H9 (cell line): ENCODE results near the gene BIRC6. TPM values are rescaled to one million over a fixed set of nuclear protein-coding genes. Genes with fewer than 3 reads are reported as not detected.

ENCODE experiments used
- DNase-seq: peaks from one replicate; pipeline ENCODE4 v3.0.0-alpha.2; 2017
- H2AFZ ChIP-seq: one replicate; pipeline ENCODE4 v1.6.1; 2013; ENCODE audit warnings: mild to moderate bottlenecking, low read length, control low read depth, moderate library complexity
- H2AK5ac ChIP-seq: 2 replicates; pipeline ENCODE4 v1.6.1; 2013; ENCODE audit warnings: low read length, control low read depth, mixed read lengths; ENCODE audit not compliant: insufficient read length
- H2BK120ac ChIP-seq: one replicate; pipeline ENCODE4 v1.6.1; 2013; ENCODE audit warnings: low read depth, mild to moderate bottlenecking, low read length, control low read depth, inconsistent platforms; ENCODE audit not compliant: poor library complexity, severe bottlenecking
- H2BK12ac ChIP-seq: 2 replicates; pipeline ENCODE4 v1.6.1; 2013; ENCODE audit warnings: low read length, control low read depth, mixed read lengths, low read depth; ENCODE audit not compliant: insufficient read length
- H2BK15ac ChIP-seq: 2 replicates; pipeline ENCODE4 v1.6.1; 2013; ENCODE audit warnings: low read depth, low read length, control low read depth
- H2BK20ac ChIP-seq: one replicate; pipeline ENCODE4 v1.6.1; 2013; ENCODE audit warnings: low read depth, mild to moderate bottlenecking, low read length, control low read depth, inconsistent platforms; ENCODE audit not compliant: poor library complexity, severe bottlenecking
- H2BK5ac ChIP-seq: 2 replicates; pipeline ENCODE4 v1.6.1; 2013; ENCODE audit warnings: low read length, control low read depth, mixed read lengths; ENCODE audit not compliant: insufficient read length
- H3K14ac ChIP-seq: 2 replicates; pipeline ENCODE4 v1.6.1; 2013; ENCODE audit warnings: low read length, control low read depth; ENCODE audit not compliant: insufficient read depth
- H3K18ac ChIP-seq: 2 replicates; pipeline ENCODE4 v1.6.1; 2013; ENCODE audit warnings: low read depth, mild to moderate bottlenecking, mixed read lengths, low read length, control low read depth; ENCODE audit not compliant: insufficient read length
- H3K23ac ChIP-seq: 2 replicates; pipeline ENCODE4 v1.6.1; 2013; ENCODE audit warnings: low read length, control low read depth, mixed read lengths, low read depth; ENCODE audit not compliant: insufficient read length
- H3K23me2 ChIP-seq: 2 replicates; pipeline ENCODE4 v1.6.1; 2013; ENCODE audit warnings: low read depth, mild to moderate bottlenecking, mixed read lengths, low read length, control low read depth; ENCODE audit not compliant: insufficient read length, poor library complexity, severe bottlenecking
- H3K27ac ChIP-seq: 2 replicates; pipeline ENCODE4 v1.5.1; 2013; ENCODE audit warnings: low read length, control low read depth, mixed read lengths, low read depth; ENCODE audit not compliant: insufficient read length
- H3K27me3 ChIP-seq: 2 replicates; pipeline ENCODE4 v1.6.1; 2013; ENCODE audit warnings: low read length, control low read depth, inconsistent platforms; ENCODE audit not compliant: insufficient read depth
- H3K4ac ChIP-seq: 2 replicates; pipeline ENCODE4 v1.6.1; 2013; ENCODE audit warnings: low read depth, mild to moderate bottlenecking, control low read depth, inconsistent platforms, low read length, moderate library complexity
- H3K4me1 ChIP-seq: 2 replicates; pipeline ENCODE4 v1.6.1; 2013; ENCODE audit warnings: low read length, control low read depth, inconsistent platforms; ENCODE audit not compliant: insufficient read depth
- H3K4me2 ChIP-seq: 2 replicates; pipeline ENCODE4 v1.6.1; 2013; ENCODE audit warnings: low read length, control low read depth, mixed read lengths; ENCODE audit not compliant: insufficient read length, insufficient read depth
- H3K56ac ChIP-seq: 2 replicates; pipeline ENCODE4 v1.6.1; 2013; ENCODE audit warnings: low read depth, mild to moderate bottlenecking, mixed read lengths, low read length, control low read depth; ENCODE audit not compliant: insufficient read length
- H3K79me1 ChIP-seq: 2 replicates; pipeline ENCODE4 v1.6.1; 2013; ENCODE audit warnings: low read depth, mild to moderate bottlenecking, moderate library complexity, low read length, control low read depth, inconsistent platforms; ENCODE audit not compliant: insufficient read depth, poor library complexity, severe bottlenecking
- H3K79me2 ChIP-seq: 2 replicates; pipeline ENCODE4 v1.6.1; 2013; ENCODE audit warnings: low read length, control low read depth, inconsistent platforms; ENCODE audit not compliant: insufficient read depth
- H3K9ac ChIP-seq: 2 replicates; pipeline ENCODE4 v1.6.1; 2013; ENCODE audit warnings: low read length, control low read depth, mixed read lengths; ENCODE audit not compliant: insufficient read length; ENCODE audit errors: extremely low read depth
- H3K9me3 ChIP-seq: one replicate; pipeline ENCODE4 v1.6.1; 2013; ENCODE audit warnings: low read depth, low read length, inconsistent platforms; ENCODE audit not compliant: control insufficient read depth
- H3T11ph ChIP-seq: one replicate; pipeline ENCODE4 v1.6.1; 2013; ENCODE audit warnings: mild to moderate bottlenecking, low read length, control low read depth, inconsistent platforms
- H4K20me1 ChIP-seq: one replicate; pipeline ENCODE4 v1.6.1; 2013; ENCODE audit not compliant: control insufficient read depth, insufficient read length, insufficient read depth
- H4K5ac ChIP-seq: 2 replicates; pipeline ENCODE4 v1.6.1; 2013; ENCODE audit warnings: low read depth, mild to moderate bottlenecking, mixed read lengths, low read length, control low read depth; ENCODE audit not compliant: insufficient read length
- H4K8ac ChIP-seq: replicated peaks from 2 replicates; pipeline ENCODE4 v1.6.1; 2013; ENCODE audit warnings: low read length, control low read depth, mixed read lengths, low read depth; ENCODE audit not compliant: insufficient read length
- H4K91ac ChIP-seq: 2 replicates; pipeline ENCODE4 v1.6.1; 2013; ENCODE audit warnings: low read depth, mild to moderate bottlenecking, moderate library complexity, mixed read lengths, low read length, control low read depth; ENCODE audit not compliant: insufficient read length
- H3K27ac Mint-ChIP-seq, 3 experiments: 2 replicates in 2 of 3; 3 replicates in 1 of 3; pipeline ENCODE4 v1.8.0; 2020 to 2021; ENCODE audit warnings: mixed read lengths in 3 of 3, mild to moderate bottlenecking in 1 of 3, moderate library complexity in 1 of 3
- H3K27me3 Mint-ChIP-seq: 2 replicates; pipeline ENCODE4 v1.8.0; 2021; ENCODE audit warnings: low read depth, mild to moderate bottlenecking, moderate library complexity, mixed read lengths
- H3K36me3 Mint-ChIP-seq, 3 experiments: 2 replicates in 2 of 3; 3 replicates in 1 of 3; pipeline ENCODE4 v1.8.0; 2020 to 2021; ENCODE audit warnings: low read depth in 3 of 3, mixed read lengths in 3 of 3; ENCODE audit not compliant: insufficient read depth in 1 of 3
- H3K4me1 Mint-ChIP-seq, 2 experiments: 2 replicates each; pipeline ENCODE4 v1.8.0; 2020; ENCODE audit warnings: mixed read lengths in 2 of 2
- H3K4me3 Mint-ChIP-seq, 2 experiments: 2 replicates in 1 of 2; 3 replicates in 1 of 2; pipeline ENCODE4 v1.8.0; 2020 to 2021; ENCODE audit warnings: mild to moderate bottlenecking in 2 of 2, mixed read lengths in 2 of 2, moderate library complexity in 1 of 2
- H3K9me3 Mint-ChIP-seq, 2 experiments: 2 replicates in 1 of 2; 3 replicates in 1 of 2; pipeline ENCODE4 v1.8.0; 2020; ENCODE audit warnings: mild to moderate bottlenecking in 2 of 2, mixed read lengths in 2 of 2, moderate library complexity in 1 of 2
- WGBS: extraction: QIAGEN DNeasy Blood & Tissue Kit; methylation state at CpG from one replicate; pipeline ENCODE4 v1.1.7; 2013; ENCODE audit warnings: missing lambda C conversion rate, low lambda C conversion rate, mixed read lengths; ENCODE audit not compliant: insufficient read length; ENCODE audit errors: extremely low coverage; 5-methylcytosine and 5-hydroxymethylcytosine counted together
- total RNA-seq: library from RNA; stranded (reverse); gene quantifications from 2 replicates; pipeline ENCODE4 v1.2.1, GENCODE V29; 2021
- TF ChIP-seq, protein P1 (sequence below): fragments of 200-600 bp; sonication (generic); conservative IDR thresholded peaks from 3 replicates; pipeline ENCODE4 v1.8.0; 2021; ENCODE audit warnings: antibody characterized with exemption, mild to moderate bottlenecking

Gene BIRC6
- total RNA-seq, 1 experiment from 2014 or later, result 78.8 TPM

DNA sequence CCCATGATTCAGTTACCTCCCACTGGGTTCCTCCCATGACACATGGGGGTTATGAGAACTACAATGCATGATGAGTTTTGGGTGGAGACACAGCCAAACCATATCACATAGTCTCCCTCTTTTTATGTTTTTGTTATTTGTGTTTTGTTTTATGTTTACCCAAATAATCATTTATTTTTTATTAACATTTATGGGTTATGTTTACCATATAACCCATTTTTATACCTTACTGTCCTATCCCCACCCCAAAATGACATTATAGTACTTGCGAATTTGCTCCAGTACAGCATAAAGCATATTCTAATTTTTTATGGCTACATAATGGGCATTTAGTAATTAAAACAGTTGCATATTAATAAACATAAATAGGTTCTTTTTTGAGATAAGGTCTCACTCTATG, 209.1 kb downstream of the BIRC6 start:
- Histone ChIP-seq H3K23ac (no peak overlapping the region), H3K9ac (no peak overlapping the region), H3K27me3 (no peaks in the 10 kb centered on the region), H2AK5ac (no peak overlapping the region), H3K79me2 (no peaks in the 10 kb centered on the region), H2BK5ac (no peak overlapping the region), H3K18ac (no peak overlapping the region), H3K56ac (no peak overlapping the region), H3K4me1 (no peaks in the 10 kb centered on the region), H3K27ac (no peak overlapping the region), H3K4me2 (no peak overlapping the region), H4K5ac (no peak overlapping the region), H3K9me3 (no peaks in the 10 kb centered on the region), H3K4ac (no peak overlapping the region), H2BK15ac (no peak overlapping the region), H2AFZ (no peak overlapping the region), H4K20me1 (no peaks in the 10 kb centered on the region), H2BK20ac (no peak overlapping the region), H4K91ac (no peak overlapping the region), H2BK120ac (no peak overlapping the region), H3K23me2 (no peaks in the 10 kb centered on the region), H3K79me1 (no peaks in the 10 kb centered on the region), H3K14ac (no peak overlapping the region), H2BK12ac (no peak overlapping the region), H4K8ac (no peak overlapping the region), H3T11ph (no peak overlapping the region)
- H3K9me3 Mint-ChIP-seq, result peaks cover 3 to 4% of the 10 kb centered on the region in 2 experiments
- H3K27me3 Mint-ChIP-seq, result no peaks in the 10 kb centered on the region
- H3K36me3 Mint-ChIP-seq, result peaks cover 13 to 22% (median 17%) of the 10 kb centered on the region in 3 experiments
- no peak for DNase-seq
- WGBS, result no CpG with 5 or more reads among the region's 1 CpG
- no peak overlapping the region for H3K4me3 Mint-ChIP-seq
- TF ChIP-seq, protein P1, sequence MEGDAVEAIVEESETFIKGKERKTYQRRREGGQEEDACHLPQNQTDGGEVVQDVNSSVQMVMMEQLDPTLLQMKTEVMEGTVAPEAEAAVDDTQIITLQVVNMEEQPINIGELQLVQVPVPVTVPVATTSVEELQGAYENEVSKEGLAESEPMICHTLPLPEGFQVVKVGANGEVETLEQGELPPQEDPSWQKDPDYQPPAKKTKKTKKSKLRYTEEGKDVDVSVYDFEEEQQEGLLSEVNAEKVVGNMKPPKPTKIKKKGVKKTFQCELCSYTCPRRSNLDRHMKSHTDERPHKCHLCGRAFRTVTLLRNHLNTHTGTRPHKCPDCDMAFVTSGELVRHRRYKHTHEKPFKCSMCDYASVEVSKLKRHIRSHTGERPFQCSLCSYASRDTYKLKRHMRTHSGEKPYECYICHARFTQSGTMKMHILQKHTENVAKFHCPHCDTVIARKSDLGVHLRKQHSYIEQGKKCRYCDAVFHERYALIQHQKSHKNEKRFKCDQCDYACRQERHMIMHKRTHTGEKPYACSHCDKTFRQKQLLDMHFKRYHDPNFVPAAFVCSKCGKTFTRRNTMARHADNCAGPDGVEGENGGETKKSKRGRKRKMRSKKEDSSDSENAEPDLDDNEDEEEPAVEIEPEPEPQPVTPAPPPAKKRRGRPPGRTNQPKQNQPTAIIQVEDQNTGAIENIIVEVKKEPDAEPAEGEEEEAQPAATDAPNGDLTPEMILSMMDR, result no peak
- peaks cover 12% of the 10 kb centered on the region in 2 experiments for H3K4me1 Mint-ChIP-seq
- H3K27ac Mint-ChIP-seq, result no peak overlapping the region
